Upper lobe of left lung (tissue), 4 donors: ENCODE data around the gene TP53TG5.

Source experiments
- POLR2AphosphoS5 ChIP-seq, 2 donors: sonication (generic); formaldehyde crosslinking; IDR thresholded peaks; one replicate each; pipeline ENCODE4 v1.5.1; 2017; ENCODE audit warnings: antibody characterized with exemption in 2 of 2
- TF ChIP-seq, protein P1 (sequence below), 6 experiments: fragments of 450-650 bp in 4 of 6; fragments of 200-600 bp in 2 of 6; sonication (generic) in 2 of 6; IDR thresholded peaks; one replicate each; pipeline ENCODE4 v1.5.1; 2016 to 2019; ENCODE audit warnings: antibody characterized with exemption in 6 of 6

GRCh38 chr20:45365444-45365970, 12.6 kb downstream of the TP53TG5 start:
- TF ChIP-seq POLR2AphosphoS5 (IDR thresholded peaks at IDR 0.05): no peak
- TF ChIP-seq, protein P1, sequence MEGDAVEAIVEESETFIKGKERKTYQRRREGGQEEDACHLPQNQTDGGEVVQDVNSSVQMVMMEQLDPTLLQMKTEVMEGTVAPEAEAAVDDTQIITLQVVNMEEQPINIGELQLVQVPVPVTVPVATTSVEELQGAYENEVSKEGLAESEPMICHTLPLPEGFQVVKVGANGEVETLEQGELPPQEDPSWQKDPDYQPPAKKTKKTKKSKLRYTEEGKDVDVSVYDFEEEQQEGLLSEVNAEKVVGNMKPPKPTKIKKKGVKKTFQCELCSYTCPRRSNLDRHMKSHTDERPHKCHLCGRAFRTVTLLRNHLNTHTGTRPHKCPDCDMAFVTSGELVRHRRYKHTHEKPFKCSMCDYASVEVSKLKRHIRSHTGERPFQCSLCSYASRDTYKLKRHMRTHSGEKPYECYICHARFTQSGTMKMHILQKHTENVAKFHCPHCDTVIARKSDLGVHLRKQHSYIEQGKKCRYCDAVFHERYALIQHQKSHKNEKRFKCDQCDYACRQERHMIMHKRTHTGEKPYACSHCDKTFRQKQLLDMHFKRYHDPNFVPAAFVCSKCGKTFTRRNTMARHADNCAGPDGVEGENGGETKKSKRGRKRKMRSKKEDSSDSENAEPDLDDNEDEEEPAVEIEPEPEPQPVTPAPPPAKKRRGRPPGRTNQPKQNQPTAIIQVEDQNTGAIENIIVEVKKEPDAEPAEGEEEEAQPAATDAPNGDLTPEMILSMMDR (IDR thresholded peaks at IDR 0.05): no peak
